ENCODE results near the gene RGS10.
"Not testable (repeated sequence)": the region's sequence is repeated elsewhere in the genome, so short reads cannot be mapped to it uniquely, and the experiment has no call there.

Gene RGS10

DNA sequence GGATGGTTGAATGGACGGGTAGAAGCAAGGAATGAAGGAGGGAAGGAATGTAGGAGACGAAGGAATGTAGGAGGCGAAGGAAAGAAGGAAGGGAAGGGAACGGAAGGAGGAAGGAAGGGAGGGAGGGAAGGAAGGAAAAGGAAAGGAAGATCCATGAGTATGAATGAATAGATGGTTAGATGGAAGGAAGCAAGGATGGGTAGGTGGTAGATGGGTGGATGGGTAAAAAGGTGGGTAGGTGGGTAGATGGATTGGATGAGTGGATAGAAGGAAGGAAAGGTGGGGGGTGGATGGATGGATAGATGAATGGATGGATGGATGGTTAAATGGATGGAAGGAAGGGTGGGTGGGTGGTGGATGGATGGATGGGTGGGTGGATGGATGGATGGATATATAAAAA, 77.4 kb downstream of the RGS10 start:
- no peak for DNase-seq

DNA sequence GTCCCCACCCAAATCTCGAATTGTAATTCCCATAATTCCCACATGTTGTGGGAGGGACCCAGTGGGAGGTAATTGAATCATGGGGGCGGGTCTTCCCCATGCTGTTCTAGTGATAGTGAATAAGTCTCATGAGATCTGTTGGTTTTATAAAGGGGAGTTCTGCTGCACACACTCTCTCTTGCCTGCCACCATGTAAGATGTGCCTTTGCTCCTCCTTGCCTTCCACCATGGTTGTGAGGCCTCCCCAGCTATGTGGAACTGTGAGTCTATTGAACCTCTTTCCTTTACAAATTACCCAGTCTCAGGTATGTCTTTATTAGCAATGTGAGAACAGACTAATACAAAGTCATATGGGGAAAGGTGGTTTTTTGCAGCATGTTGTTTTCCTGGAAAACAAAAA, 79.3 kb downstream of the RGS10 start:
- DNase-seq: not testable (repeated sequence)

DNA sequence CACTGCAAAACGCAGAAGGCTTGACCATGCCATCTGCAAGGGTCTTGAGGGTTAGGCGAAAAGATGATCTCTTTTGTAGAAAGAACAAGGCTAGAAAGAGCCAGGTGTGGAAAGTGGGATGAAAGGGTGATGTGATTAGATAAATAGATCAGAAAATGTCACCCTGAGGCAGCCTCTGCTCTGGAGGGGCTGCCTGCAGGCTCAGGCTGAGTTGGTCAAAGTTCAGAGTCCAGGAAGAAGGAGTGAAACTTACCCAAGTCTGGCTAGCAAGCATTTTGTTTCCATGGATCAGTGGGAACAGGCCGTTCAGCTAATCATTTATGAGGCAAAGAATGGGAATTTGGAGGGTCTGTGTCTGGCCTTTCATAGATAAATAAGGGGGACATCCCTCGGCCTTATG, 79.7 kb downstream of the RGS10 start:
- DNase-seq: no peak

DNA sequence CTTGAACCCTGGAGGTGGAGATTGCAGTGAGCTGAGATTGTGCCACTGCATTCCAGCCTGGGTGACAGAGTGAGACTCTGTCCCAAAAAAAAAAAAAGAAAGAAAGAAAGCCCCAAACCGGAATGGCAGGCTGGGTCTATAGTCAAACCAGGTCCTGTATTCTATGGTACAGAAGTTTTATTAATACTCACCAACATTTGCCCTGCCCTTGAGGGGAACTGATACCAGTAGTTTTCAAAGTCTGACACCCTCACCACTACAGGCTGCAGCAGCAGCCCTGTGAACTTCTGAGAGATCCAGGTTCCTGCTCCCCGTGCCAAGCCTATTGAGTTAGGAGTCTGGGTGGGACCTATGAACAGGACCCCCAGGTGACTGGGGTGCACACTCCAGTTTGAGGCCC, 80.6 kb downstream of the RGS10 start:
- no peak for DNase-seq

DNA sequence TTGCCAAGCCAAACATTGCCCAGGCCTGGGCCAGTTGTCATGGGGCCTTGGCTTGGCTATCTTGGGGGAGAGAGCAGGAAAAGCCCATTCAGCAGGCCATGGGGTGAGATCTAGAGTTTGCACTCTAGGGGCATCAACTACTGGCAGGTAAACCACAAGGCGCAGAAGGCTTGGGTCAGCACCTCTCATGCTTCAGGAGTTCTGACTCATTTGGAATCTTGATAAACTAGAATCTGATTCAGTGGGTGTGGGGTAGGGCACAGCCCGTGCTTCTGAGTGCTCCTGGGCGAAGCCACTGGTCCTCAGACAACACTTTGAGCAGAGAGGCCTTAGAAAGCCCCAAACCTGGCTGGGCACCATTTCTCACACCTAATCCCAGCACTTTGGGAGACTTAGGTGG, 81.1 kb downstream of the RGS10 start:
- no peak for DNase-seq

DNA sequence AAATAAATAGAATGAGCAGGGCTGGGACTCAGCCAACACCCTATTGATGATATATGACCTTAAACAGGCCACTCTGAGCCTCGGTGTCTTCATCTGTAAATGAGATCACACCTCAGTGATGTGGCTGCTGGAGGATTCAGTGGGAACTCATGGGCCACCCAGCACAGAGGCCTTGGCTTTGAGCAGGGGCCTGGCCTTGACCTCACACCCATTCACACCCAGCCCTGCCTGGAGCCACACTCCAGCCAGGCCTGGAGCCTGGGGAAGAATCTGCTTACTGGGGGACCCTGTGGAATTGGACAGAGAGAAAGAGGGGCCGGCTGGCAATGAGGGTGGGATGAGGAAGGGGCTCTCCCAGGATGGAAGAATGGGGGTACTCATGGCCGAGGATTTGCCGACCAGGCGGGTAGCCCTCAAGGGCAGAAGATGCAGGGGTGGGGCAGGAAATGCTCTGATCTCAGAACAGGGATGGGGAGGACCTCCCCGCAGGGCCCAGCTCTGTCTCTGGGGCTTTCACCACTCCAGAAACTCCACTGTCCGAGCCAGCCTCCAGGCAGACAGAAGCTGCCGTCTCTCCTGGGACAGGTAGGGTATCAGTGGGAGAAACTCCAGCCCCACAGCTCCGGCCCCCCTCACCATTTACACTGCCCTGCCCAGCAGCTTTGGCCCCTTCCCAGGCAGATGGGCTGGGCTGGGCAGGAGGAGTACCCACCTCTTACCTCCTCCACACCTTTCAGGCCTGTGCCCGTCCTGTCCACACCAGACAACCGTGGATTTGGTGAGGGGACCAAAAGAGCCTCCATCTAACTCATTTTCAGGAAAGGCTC, 81.9 kb downstream of the RGS10 start:
- DNase-seq: no peak

DNA sequence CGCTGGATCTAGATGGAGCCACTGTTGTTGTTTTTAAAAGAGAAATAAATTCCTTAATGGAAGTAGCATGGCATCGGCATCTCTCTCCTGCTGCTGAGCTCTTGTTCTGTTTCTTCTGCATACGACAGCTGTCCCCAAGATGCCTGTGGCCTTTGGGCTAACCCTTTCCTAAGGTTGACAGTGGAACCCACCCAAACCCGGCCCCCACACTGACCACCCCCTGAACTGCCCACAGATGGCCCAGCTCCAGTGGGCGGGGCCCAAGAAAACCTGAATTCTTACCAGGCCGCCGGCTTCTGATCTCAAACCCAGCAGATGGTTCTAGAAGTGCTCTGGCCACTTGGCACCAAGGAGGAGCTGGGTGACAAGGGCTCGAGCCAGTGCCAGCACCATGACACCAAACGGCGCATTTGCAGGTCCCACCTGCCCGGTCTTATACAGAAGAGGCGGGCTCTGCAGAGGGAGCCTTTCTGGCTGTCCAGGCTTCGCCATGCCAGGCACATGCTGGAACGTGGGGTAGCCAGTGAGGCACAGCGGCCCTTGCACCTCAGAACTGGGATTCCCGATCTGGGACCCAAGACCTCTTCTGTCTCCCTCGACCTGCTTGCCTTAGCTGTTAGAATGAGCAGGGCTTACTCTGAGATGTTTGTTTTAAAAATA, 82.7 kb downstream of the RGS10 start:
- no peak for DNase-seq

DNA sequence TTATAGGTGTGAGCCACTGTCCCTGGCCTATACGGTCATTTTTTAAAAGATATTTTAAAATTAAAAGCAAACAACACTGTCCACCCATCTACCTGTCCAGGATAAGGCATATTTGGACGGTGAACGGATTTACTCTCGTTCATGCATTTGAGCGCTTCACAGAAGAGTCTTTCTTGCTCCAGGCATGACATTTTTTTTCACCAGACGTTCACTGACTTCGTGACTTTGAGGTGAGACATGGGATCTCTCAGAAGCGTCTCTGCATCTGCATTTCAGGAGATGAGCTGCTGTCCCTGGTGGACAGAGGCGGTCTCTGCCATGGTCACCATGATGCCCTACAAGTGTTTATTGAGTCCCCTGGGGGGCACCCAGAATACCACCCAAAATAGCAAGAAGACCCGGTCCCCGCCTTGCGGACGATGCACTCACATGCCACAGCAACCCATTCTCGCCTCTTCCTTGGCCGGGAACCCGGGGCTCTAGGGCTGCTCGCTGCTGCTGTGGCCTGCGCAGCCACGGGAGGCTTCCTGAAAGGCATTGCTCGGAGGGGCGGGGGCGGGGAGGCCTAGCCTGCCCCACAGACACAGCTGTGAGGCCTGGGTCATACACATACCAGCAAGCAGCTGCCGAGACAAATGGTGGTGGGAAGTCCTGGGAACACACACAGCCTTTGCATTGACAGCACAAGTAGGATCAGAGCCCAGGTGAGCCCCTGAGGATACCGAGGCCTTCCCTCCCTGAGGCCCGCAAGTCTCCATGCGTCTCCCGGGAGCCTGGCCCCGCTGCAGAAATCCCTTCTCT, 84.4 kb downstream of the RGS10 start:
- DNase-seq: no peak

DNA sequence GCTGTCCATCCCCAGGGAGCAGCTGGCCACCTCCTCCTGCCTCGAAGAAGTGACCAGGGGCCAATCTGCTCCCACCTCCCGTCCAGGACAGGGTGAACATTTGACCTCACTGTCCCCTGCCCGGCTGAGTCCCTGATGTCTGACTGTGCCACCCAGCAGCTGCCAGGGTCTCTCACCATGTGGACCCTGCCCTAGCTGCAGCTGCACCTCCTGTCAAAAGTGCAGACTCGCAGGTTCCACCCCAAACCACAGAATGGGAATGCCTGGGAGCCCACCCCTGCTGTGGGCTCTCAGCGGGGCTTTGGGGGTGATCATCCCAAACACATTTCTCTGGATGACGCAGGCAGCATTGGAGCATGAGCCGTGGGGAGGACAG, 86.1 kb downstream of the RGS10 start:
- DNase-seq: no peak

DNA sequence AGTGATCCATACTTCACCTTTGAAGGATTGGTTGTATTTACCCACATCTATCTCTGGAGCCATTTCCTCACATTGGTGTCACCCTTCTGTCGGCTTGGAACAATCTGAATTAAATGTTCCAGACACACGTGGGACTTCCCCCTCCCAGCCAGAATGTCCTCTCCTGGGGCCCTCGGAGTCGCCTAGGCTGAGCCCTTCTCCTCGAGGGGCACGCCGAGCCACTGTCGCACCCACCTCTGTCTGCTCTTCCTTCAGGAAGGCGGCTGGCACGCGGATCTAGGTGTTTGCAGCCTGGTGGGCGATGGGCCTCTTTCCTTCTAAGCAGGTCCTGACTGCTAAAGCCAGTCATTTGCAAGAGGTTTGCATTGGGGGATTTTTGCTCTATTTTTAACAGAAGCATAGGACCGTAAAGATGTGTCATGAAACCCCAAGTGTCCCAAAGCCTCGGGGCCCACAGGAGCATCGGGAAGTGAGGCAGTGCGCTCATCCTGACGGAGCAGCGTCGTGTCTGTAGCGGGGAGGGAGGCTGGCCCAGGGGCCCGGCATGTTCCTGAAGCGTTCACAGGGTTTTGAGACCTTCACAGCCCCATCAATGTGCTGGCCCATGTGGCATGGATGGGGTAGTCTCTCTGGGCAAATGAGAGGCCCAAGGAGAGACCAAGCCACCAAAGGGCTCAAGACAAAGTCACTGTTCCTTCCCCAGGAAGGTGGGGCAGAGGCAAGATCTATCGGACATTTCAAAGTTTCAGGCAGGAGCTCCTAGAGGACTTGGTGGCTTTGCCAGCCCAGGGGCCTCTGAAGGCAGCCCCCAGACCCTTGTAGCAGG, 86.7 kb downstream of the RGS10 start:
- no peak for DNase-seq

DNA sequence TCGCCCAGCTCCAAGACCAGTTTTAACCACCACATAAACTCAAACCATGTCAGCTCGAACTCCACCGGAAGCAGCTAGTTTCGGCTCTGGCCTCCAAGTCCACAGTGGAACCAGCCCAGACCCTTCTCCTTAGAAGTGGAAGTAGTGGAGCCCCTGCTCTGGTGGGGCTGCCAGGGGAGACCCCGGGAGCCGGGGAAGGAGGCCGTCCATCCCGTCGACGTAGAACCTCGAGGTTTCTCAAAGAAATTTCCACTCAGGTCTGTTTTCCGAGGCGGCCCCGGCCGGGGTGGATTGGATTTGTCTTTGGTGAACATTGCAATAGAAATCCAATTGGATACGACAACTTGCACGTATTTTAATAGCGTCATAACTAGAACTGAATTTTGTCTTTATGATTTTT, 87.5 kb downstream of the RGS10 start:
- DNase-seq: no peak

DNA sequence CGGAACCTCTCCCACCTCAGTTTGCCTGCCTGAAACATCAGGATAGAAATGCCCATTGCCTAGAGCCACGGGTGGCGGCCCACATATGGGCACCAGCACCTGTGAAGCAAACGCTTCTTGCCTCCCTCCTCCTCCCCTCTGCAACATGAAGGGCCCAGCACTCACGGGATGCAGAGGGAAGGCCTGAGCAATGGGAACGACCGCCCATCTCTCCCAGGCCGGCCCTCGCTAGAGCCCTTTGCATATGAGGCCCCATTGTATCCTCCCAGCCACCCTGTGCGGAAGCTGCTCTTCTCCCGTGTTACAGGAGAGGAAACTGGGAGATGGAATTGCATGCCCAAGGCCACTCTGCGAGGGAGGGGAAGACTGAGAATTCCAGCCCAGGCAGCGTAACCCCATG, 88.2 kb downstream of the RGS10 start:
- DNase-seq: no peak

DNA sequence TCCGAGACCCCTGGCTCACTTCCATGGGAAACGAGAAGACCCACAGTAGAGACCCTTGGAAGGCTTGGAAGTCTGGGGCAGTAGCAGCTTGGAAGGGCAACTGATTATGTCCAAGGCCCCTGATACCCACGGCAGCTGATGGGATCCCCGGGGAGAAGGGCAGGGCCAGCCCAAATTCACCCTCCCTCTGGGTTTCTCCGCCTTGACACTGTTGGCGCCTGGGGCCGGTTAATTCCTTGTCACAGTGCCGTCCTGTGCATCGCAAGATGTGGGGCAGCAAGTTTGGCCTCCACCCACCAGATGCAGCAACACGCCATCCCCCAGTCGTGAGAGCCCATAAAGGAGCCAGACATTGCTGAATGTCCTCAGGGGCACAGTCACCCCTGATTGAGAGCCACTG, 89.2 kb downstream of the RGS10 start:
- no peak for DNase-seq

DNA sequence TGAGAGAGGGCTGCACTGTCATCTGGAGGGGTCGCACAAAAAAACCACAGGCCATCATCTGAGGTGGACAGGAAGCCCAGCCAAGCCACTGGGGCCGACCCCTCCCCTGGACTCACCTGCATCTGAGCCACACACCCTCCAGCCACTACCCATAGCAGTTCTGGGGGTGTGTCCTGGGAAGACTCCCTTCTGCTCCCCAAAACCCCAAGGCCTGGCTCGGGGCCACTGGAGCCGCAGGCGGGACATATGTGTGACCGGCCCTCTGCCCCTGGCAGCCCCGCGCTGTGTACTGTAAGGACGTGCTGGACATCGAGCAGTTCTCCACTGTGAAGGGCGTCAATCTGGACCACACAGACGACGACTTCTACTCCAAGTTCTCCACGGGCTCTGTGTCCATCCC, 90.1 kb downstream of the RGS10 start:
- no peak for DNase-seq

DNA sequence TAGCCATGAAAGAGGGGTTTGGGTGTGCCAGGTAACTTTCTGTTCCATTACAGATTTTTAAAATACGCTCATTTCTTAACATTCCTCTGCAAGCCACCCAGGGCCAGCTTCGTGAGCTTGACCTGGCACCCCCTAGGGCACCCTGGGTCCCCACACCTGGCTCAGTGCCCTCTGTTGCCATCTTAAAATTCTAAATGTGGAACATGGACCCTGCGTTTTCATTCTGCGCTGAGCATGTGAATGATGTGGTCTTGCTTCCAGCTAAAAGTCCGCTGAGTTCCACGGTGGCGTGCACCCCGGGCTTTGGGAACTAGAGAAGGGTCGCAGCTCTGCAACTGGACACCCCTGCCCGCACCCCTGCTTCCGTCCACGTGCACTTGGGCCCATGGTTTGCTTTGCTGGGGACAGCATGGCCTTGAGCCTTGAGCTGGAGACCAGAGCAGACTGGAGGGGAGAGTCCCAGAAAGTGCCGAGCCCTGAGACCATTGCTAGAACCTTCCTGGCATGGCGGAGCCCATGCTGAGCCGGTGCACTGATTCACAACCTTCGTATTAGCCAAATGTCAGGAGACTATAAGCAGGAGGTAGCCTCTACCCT, 91.1 kb downstream of the RGS10 start:
- no peak for DNase-seq

DNA sequence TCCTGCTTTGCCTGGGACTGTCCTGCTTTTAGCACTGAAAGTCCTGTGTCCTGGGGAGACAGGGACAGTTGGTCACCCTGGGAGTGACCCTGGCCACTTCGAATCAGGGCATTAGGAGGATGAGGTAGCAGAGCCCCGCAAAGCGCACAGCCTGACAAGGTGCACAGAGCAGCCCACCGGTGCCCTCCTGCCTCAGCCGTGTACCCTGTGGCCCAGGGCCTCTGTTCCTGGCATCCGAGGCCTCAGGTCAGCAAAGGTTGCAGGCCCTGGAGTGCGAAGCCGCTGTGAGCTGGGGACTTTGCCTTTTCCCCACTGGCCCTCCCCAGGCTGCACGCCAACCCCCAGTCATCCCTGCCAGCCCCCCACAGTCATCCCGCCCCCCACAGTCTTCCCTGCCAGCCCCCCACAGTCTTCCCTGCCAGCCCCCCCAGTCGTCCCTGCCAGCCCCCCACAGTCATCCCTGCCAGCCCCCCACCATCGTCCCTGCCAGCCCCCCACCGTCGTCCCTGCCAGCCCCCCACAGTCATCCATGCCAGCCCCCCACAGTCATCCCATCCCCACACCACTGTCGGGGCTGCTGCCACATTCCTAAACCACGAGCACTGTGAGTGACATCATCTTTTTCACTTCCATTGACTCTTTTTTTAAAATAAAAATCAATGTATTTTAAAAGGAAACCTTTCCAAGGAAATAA, 91.8 kb downstream of the RGS10 start:
- no peak for DNase-seq

Data from activated effector memory CD4-positive, alpha-beta T cell treated with Interleukin-2 at 50 U/mL for 16 hours (primary cell).